ENCODE results near the gene IQCN. TPM values are rescaled to one million over a fixed set of nuclear protein-coding genes. Genes with fewer than 3 reads are reported as not detected.

IQCN gene
- total RNA-seq, 1 donor, result 0.86 TPM

DNA sequence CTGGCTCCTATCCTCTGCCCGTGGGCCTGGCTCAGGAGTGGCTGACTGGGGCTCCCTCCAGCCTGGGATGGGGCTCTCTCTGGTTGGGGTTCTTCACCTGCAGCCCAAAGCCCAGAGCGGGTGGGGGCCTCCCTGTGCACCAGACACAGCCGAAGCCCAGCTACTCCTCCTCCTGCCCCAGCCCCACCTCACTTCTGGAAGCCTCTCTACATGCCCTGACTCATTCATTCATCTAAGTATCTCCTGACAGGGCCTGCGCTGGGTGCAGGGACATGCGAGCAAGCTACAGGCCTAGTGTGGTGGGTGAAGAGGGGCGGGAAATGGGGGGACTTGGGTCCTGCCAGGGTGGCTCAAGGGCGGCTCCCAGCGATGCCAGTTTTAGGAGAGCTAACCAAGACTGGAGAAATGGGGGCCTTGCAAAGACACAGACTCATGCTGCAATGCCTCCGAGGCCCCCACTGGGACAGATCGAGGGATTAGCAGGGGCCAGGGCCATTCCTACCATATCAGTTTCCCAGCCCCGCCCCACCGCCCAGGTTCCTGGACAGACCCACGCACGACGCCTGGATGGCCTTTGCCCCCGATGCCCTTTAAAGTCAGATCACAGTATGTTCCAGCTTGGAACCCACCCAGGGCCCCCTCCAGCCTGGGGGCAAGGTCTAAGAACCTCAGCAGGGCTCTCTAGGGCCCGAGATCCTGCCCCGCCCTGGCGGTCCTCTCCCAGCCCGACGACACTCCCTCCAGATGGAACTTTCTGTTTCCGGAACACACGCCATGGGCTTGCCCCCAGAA, 36.1 kb upstream of the IQCN start:
- TF ChIP-seq, protein P1, sequence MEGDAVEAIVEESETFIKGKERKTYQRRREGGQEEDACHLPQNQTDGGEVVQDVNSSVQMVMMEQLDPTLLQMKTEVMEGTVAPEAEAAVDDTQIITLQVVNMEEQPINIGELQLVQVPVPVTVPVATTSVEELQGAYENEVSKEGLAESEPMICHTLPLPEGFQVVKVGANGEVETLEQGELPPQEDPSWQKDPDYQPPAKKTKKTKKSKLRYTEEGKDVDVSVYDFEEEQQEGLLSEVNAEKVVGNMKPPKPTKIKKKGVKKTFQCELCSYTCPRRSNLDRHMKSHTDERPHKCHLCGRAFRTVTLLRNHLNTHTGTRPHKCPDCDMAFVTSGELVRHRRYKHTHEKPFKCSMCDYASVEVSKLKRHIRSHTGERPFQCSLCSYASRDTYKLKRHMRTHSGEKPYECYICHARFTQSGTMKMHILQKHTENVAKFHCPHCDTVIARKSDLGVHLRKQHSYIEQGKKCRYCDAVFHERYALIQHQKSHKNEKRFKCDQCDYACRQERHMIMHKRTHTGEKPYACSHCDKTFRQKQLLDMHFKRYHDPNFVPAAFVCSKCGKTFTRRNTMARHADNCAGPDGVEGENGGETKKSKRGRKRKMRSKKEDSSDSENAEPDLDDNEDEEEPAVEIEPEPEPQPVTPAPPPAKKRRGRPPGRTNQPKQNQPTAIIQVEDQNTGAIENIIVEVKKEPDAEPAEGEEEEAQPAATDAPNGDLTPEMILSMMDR (IDR thresholded peaks at IDR 0.05; ENCODE audit: insufficient read depth, low read depth, low read length), result no peak
- H3K4me3 ChIP-seq (ENCODE audit: low read depth, low read length), result no peak overlapping the region
- no peak for DNase-seq (ENCODE audit: low read depth)

GRCh38 chr19:18309525-18310064, 35.3 kb upstream of the IQCN start:
- DNase-seq (ENCODE audit: low read depth), result no peak
- no peak overlapping the region for H3K4me3 ChIP-seq (ENCODE audit: low read depth, low read length)
- TF ChIP-seq, protein P1 (IDR thresholded peaks at IDR 0.05; ENCODE audit: insufficient read depth, low read depth, low read length), result no peak

DNA sequence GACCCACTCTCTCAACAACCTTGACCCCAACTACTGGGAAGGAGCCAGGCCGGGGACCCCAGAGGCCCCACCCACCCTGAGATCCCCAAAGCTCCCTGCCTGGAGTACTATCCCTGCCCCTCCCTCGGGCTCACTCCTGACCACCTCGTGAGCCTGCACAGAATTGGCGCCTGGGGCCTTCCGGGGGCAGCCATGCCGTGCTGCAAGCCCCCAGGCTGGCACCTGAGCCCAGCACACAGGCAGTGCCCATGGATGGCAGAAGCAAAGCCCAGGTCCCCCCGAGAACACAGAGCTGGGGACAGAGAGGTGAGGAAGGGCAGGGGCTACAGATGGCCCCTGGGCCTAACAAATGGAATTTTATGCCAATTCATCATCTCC, 34.7 kb upstream of the IQCN start:
- DNase-seq (ENCODE audit: low read depth), result no peak
- TF ChIP-seq, protein P1 (IDR thresholded peaks at IDR 0.05; ENCODE audit: insufficient read depth, low read depth, low read length), result no peak
- H3K4me3 ChIP-seq (ENCODE audit: low read depth, low read length), result no peak overlapping the region

DNA sequence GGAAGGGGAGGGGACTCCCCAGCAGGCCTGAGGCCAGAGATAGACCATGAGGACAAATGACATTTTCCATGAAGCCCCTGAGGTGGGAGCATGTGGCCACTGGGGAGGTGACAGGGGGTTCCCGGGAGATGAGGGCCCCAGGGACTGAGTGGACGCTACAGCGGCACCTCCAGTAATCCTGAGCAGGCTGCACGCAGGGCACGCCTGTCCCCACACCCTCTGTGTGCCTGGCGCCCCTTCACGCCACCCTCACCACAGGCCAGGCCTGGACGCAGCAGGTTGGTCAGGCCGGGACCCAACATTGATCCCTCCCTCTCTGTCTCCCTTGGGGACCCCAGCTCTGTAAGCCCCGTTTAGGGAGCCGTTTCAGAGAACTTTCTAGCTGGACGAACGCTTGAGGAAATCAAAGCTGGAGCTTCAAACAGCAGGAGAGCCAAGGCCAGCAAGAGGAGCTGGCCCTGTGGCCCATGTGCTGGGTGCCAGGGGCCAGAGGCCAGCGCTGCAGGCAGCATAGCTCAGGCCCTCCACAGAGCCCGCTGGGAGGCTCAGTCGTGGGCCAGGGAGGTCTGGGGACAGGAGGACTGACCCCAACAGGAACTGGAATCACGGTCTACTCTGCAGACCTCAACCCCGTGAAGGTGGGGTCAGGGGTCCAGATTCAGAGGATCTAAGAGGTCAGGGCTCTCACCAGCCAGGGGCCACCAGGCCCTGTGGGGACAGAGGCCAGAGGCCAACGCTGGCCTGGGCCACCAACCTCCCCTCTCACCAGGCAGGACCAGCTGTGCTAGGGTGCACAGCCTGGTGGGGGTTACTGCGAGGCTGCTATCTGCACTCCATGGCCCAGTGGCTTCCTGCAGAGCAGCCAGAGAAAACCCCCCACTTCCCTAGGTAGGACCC, 34.0 kb upstream of the IQCN start:
- DNase-seq (ENCODE audit: low read depth), result no peak
- TF ChIP-seq, protein P1 (IDR thresholded peaks at IDR 0.05; ENCODE audit: insufficient read depth, low read depth, low read length), result no peak

DNA sequence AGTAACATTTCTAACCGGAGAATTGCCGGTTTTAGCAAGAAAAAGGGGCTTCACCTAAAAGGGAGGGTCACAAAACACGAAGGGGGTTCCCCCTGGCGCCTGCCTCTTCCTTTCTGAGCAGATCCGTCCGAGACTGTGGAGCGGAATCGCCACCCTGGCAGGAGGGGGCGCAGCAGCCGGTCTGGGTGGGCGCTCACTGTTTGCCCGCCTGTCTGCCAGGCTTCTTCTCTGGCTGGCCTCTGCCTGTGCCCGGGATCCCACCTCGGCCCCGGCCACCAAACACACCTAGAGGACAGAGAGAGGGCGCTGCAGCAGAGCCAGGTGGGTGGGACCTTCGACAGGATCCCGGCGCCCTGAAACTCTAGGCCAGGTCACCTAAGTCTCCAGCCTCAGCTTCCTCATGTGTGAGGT, 33.0 kb upstream of the IQCN start:
- DNase-seq (ENCODE audit: low read depth), result no peak
- no peak overlapping the region for H3K4me3 ChIP-seq (ENCODE audit: low read depth, low read length)
- TF ChIP-seq, protein P1 (IDR thresholded peaks at IDR 0.05; ENCODE audit: insufficient read depth, low read depth, low read length), result peak; percentile 7

More for the DNA sequence above, 34.0 kb upstream of the IQCN start:
- H3K4me3 ChIP-seq (ENCODE audit: low read depth, low read length), result no peak overlapping the region

GRCh38 chr19:18306888-18307260, 32.6 kb upstream of the IQCN start:
- peak; percentile 63 for DNase-seq (ENCODE audit: low read depth)
- no peak overlapping the region for H3K4me3 ChIP-seq (ENCODE audit: low read depth, low read length)
- TF ChIP-seq, protein P1 (IDR thresholded peaks at IDR 0.05; ENCODE audit: insufficient read depth, low read depth, low read length), result no peak
